KOPT-K1 (cell line): ENCODE measurements around the gene OOEP.
"Not testable (repeated sequence)": the region's sequence is repeated elsewhere in the genome, so short reads cannot be mapped to it uniquely, and the experiment has no call there.

Experiments used
- H3K27ac ChIP-seq: fragments of 200-600 bp; sonication (generic); 2 replicates; pipeline ENCODE4 v1.5.1; 2016; ENCODE audit warnings: antibody characterized with exemption, mild to moderate bottlenecking, low read depth, low read length; ENCODE audit not compliant: poor library complexity, severe bottlenecking
- H3K36me3 ChIP-seq: fragments of 200-600 bp; sonication (generic); 2 replicates; pipeline ENCODE4 v1.5.1; 2017; ENCODE audit warnings: antibody characterized with exemption, mild to moderate bottlenecking, low read length, moderate library complexity; ENCODE audit not compliant: insufficient read depth
- H3K9me3 ChIP-seq: fragments of 200-600 bp; sonication (generic); 2 replicates; pipeline ENCODE4 v1.5.1; 2017; ENCODE audit warnings: antibody characterized with exemption, low read length, mild to moderate bottlenecking; ENCODE audit not compliant: insufficient read depth, poor library complexity, severe bottlenecking

OOEP gene

GRCh38 chr6:73369563-73369962 lies at the start of gene OOEP:
Gene OOEP, minus strand, starts transcription at chr6:73369897. Its CDS starts 105 bp downstream, at chr6:73369792.
- Histone ChIP-seq H3K36me3 (no peaks in the 10 kb centered on the region), H3K27ac (peak within 1 kb of the TSS; percentile 33), H3K9me3 (peaks cover 28% of the 10 kb centered on the region)

GRCh38 chr6:73418081-73418741 lies 48.5 kb upstream of the OOEP start:
- Histone ChIP-seq H3K27ac (no peak overlapping the region), H3K36me3 (no peaks in the 10 kb centered on the region), H3K9me3 (no peaks in the 10 kb centered on the region)

GRCh38 chr6:73413102-73413501 lies 43.4 kb upstream of the OOEP start:
- Histone ChIP-seq H3K9me3 (no peaks in the 10 kb centered on the region), H3K27ac (no peak overlapping the region), H3K36me3 (no peaks in the 10 kb centered on the region)

- Histone ChIP-seq H3K36me3 (no peaks in the 10 kb centered on the region), H3K9me3 (no peaks in the 10 kb centered on the region), H3K27ac (no peak overlapping the region)
Measured at GRCh38 chr6:73409395-73409794, 39.7 kb upstream of the OOEP start.

- no peak overlapping the region for H3K27ac ChIP-seq
- no peaks in the 10 kb centered on the region for H3K36me3 ChIP-seq
- H3K9me3 ChIP-seq: no peaks in the 10 kb centered on the region
Measured at GRCh38 chr6:73400656-73401055, 31.0 kb upstream of the OOEP start.

GRCh38 chr6:73395875-73396274 lies 26.2 kb upstream of the OOEP start:
- Histone ChIP-seq H3K9me3 (no peaks in the 10 kb centered on the region), H3K36me3 (no peaks in the 10 kb centered on the region), H3K27ac (no peak overlapping the region)

GRCh38 chr6:73394577-73395354 lies 25.1 kb upstream of the OOEP start, which contains the start of gene DDX43:
Gene DDX43, plus strand, starts transcription at chr6:73394828. Its CDS starts 78 bp downstream, at chr6:73394906.
- Histone ChIP-seq H3K27ac (no peak within 1 kb of the TSS), H3K9me3 (no peaks in the 10 kb centered on the region), H3K36me3 (no peaks in the 10 kb centered on the region)

- Histone ChIP-seq H3K9me3 (no peaks in the 10 kb centered on the region), H3K36me3 (no peaks in the 10 kb centered on the region), H3K27ac (no peak overlapping the region)
Measured at GRCh38 chr6:73393278-73393677, 23.6 kb upstream of the OOEP start.

- H3K36me3 ChIP-seq, H3K27ac ChIP-seq, H3K9me3 ChIP-seq: not testable (repeated sequence)
Measured at GRCh38 chr6:73392188-73392587, 22.5 kb upstream of the OOEP start.

GRCh38 chr6:73391675-73392074 lies 22.0 kb upstream of the OOEP start:
- Histone ChIP-seq H3K36me3 (no peaks in the 10 kb centered on the region), H3K27ac (no peak overlapping the region), H3K9me3 (no peaks in the 10 kb centered on the region)

- no peaks in the 10 kb centered on the region for H3K36me3 ChIP-seq
- no peak overlapping the region for H3K27ac ChIP-seq
Measured at GRCh38 chr6:73389854-73390253, 20.2 kb upstream of the OOEP start.

GRCh38 chr6:73388800-73389512 lies 19.3 kb upstream of the OOEP start:
- H3K9me3 ChIP-seq: no peaks in the 10 kb centered on the region
- H3K36me3 ChIP-seq: no peaks in the 10 kb centered on the region
- H3K27ac ChIP-seq: no peak overlapping the region

More at GRCh38 chr6:73389854-73390253, 20.2 kb upstream of the OOEP start:
- H3K9me3 ChIP-seq: no peaks in the 10 kb centered on the region

- H3K9me3 ChIP-seq: no peaks in the 10 kb centered on the region
- no peaks in the 10 kb centered on the region for H3K36me3 ChIP-seq
- H3K27ac ChIP-seq: no peak overlapping the region
Measured at GRCh38 chr6:73388433-73388799, 18.7 kb upstream of the OOEP start.

- no peaks in the 10 kb centered on the region for H3K9me3 ChIP-seq
- H3K27ac ChIP-seq: no peak overlapping the region
- no peaks in the 10 kb centered on the region for H3K36me3 ChIP-seq
Measured at GRCh38 chr6:73382462-73383113, 12.9 kb upstream of the OOEP start.

GRCh38 chr6:73381531-73381930 lies 11.8 kb upstream of the OOEP start:
- not testable (repeated sequence) for H3K27ac ChIP-seq, H3K9me3 ChIP-seq, H3K36me3 ChIP-seq
